ENCODE data around the gene QSOX2.
"Not testable (repeated sequence)": the region's sequence is repeated elsewhere in the genome, so short reads cannot be mapped to it uniquely, and the experiment has no call there.

The QSOX2 gene

DNA sequence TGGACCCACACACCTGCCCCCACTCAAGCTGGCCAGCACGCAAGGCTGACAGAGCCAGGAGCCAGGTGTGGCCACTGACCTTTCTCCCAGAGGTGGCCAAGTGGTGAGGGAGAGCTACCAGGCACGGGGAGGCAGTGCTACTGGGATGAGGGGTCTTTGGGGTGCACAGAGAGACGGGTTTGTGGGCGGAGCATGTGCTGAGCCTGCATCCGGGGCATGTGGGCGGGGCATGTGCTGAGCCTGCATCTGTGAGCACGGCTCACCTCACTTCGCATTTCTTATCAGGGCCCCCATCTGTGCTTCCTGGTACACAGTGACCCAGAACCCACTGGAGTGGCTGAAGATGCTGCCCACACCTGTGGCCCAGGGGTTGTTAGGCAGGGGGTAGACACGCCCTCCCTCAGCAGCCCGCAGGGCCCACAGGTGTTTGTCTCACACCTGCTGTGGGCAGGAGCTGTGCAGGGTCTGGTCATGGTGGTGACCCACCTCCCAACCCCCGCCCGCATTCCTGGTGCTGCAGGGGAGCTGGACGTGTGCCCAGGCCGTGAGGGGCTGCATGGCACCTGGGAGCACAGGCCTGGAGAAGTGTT is 36.8 kb upstream of the QSOX2 start:
- no peak for DNase-seq

DNA sequence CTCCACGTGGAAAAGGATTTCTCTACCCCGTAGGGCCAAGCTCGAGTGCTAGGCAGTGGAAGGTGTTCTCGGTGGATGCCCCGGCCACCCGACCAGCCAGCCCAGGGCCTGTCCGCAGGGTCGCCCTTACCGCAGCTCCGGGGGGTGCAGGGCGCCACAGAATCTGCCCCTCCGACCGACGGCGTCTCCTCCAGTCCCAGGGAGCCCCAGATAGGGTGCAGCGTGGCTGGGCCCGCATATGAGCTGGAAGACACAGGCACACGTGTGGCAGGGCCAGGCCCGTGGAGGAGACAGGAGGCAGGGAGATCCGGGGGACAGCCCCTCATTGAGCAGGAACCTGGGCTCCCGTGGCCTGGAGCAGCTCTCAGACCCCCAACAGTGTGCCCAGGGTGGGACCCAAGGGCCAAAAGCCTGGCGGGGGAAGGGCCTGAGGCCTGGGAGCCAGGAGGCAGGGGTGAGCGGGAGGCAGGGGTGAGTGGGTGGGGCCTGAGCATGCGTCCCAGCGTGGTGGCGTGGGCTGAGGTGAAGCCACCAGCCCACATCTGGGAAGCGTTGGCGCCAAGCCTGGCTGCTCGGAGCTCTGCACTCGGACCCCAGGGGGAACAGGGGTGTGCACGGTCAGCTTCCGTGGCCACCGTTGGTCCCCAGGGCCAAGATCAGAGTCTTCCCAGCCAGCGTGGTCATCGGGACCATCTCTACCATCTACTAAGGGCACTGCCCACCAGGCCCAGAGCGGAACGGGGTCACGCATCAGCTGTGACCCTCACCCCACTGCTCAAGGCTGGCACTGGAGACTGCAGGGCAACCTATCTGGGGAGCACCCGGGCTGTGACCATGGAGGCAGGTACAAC is 36.0 kb upstream of the QSOX2 start:
- no peak for DNase-seq

DNA sequence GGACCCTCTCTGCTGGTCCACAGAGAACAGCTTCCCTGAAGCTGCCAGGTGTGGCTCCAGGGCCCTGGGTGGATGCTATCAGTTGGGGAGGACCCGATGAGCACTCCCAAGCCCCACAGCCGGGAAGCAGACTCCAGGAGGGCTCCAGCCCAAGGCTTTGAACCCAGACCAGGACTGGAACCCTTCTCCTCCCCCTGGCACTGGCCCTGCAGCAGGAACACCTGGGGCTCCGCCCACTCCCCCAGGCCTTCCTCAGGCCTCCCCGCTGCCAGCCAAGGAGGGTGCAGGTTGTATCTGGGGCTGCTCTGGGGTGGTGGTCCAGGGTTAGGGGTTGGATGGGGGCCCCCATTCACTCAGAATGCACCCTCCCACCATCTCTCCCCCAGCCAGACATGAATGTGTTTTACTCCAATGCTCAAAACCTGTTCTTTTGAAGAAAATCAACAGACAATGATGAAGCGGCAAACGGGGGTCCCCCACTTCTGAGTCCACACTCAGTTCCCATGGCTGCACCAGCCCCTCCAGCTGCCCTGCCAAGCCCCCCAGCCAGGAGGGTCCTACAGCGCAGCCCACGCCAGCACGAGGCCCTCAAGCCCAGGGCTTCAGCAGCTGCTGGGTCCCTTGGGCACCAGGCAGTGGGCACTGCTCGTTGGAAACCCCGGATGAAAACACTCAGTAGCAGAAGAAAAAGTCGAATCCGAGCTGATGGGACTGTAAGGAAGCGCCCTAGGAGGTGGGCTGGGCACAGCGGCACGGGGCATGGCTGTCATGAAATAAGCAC is 35.1 kb upstream of the QSOX2 start:
- DNase-seq = no peak

DNA sequence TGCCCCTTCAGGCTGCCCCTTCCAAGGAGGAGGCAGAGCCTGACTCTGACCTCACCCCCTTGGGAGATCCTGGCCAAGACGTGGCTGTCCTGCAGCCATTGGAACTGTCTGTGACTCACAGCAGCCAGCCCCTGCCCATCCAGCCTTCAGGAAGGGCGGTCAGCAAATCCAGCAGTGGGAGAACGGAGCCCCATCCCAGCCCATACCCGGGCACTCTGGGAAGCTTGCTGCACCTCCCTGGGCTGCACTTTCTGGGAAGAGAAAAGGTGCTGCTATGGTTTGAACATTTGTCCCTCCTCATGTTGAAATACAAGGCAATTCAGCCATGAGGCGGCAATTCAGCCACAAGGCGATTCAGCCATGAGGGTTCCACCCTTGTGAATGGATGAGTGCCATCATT is 33.9 kb upstream of the QSOX2 start:
- no peak for DNase-seq

DNA sequence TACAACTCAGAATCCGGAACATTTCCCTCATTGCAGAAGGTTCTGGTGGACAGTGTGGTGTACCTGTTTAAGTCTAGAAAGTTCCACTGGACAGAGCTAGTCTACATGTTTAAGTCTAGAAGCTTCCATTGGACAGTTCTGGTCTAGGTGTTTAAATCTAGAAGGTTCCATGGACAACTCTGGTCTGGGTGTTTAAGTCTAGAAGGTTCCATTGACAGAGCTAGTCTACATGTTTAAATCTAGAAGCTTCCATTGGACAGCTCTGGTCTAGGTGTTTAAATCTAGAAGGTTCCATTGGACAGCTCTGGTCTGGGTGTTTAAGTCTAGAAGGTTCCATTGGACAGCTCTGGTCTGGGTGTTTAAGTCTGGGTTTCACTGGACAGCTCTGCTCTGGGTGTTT is 33.3 kb upstream of the QSOX2 start:
- no peak for DNase-seq

DNA sequence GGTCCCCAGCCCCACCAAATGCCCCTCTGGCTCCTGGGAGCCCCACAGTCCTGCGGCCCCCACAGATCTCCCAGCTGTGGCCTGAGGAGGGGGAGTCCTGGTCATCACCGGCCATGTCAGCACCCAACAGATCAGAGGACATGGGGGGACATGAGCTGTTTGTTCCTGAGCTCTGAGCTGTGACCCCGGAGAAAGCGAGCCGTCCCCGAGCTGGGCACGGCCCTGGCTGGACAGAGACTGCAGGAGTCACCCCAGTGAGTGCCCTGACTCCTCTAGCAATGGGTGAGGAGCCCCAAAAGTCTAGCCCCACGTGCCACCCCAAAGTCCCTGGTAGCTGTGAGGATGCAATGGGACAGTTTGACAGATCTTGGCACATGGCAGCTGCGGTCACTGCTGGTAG is 32.6 kb upstream of the QSOX2 start:
- no peak for DNase-seq

DNA sequence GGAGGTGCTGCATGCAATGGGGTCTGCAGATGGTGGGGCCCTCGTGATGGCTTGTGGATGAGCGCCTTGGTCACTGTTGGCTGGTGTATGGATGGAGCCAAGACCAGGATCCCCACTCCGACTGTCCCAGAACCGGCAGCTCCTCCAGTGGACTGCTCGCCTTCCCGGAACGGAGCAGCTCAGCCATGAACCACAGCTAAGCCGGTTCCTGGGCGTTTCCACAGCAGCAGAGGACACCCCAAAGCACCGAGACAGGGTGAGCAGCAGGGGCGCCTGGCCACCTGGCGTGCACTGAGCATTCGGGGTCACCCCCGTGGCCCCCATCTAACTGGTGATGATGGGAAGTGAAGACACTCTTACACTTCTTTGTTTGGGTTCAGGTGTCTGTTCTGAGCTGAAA is 32.1 kb upstream of the QSOX2 start:
- DNase-seq = no peak

DNA sequence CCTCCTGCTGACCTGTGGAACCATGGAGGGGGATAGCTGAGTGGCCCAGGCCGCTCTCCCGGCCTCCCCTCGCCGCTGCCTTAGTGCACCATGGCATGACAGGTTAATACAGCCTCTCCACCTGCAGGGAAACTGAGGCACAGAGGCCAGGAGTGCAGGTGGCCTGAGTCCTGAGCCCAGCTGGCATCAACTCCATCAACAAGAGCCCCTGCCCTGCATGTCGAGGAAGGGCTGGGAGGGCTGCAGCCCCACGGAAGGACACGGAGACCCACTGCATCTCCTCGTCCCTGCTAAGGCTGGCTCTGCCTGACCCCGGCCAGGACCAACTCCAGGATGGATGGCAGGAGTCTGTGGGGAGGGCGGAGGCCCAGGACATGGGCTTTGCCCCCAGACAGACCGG is 31.1 kb upstream of the QSOX2 start:
- no peak for DNase-seq

DNA sequence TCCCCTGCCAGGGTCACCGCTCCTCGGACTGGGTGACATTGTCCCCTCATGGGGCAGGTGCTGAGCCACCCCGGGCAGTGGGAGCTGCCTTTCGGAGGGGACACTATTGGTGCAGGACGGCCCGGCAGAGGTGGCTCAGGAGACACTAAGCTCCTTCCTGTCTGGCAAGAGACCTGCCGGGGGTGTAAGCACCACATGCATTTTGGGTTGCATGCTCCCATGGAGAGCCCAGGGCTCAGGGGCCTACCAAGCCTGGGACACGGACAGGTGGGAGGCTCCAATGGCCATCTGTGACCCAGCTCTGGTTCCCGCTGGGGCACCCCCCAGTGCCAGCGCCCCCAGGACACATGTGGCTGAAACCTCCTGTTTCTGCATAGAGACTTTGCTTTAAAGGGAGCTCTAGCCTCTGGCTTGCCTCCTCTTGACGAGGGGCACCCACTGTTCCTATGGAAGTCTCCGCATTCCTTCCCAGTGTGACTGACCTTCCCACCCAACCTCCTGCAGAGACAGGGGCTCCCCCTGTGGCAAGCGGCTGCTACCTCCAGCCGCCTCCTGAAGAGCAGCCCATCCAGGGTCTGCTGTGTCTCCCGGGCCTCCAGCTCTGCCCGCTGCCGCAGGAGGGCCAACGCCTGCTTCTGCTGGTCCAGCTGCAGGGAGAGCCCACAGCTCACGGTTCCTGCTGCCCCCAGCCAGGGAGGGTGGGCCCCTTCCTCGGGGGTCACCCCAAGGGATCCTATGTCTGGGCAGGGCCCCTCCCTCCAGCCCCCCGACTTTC is 30.2 kb upstream of the QSOX2 start:
- no peak for DNase-seq

DNA sequence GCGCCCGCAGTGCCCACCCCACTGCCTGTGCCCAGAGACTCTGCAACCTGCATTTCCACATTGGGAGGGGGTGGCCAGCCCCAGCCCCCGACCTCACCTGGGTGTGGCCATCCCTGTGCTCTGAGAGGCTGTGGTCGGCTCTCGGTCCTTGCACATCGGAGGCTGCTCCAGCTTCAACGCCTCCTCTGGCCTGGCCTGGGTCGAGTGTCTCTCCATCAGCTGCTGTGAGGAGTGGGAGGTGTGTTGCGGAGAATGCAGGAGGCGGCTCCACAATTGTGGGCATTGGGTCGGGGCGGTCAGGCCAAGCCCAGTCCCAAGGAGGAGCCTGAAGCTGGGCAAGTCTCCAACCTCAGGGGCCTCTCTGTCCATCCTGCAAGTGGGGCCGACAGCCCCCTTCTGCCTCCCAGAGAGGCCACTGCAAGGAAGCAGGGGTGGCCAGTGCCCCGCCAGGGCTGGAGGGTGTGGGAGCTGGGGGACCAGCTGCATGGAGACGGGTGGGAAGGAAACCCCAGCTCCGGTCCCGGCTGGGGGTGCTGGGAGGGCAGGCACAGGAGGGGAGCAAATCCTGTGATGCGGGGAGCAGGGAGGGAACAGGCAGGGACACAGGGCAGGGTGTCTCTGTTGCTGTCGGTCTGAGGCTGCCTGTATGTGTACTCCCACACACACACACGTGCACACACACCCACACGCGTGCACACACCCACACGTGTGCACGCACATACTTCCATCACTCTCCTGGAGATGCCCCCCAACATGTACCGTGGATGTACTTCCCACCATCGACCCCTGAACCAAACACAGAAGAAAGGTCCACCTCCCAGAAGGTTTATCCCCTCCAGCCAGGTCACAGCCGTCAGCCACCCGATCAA is 29.4 kb upstream of the QSOX2 start:
- DNase-seq = no peak

DNA sequence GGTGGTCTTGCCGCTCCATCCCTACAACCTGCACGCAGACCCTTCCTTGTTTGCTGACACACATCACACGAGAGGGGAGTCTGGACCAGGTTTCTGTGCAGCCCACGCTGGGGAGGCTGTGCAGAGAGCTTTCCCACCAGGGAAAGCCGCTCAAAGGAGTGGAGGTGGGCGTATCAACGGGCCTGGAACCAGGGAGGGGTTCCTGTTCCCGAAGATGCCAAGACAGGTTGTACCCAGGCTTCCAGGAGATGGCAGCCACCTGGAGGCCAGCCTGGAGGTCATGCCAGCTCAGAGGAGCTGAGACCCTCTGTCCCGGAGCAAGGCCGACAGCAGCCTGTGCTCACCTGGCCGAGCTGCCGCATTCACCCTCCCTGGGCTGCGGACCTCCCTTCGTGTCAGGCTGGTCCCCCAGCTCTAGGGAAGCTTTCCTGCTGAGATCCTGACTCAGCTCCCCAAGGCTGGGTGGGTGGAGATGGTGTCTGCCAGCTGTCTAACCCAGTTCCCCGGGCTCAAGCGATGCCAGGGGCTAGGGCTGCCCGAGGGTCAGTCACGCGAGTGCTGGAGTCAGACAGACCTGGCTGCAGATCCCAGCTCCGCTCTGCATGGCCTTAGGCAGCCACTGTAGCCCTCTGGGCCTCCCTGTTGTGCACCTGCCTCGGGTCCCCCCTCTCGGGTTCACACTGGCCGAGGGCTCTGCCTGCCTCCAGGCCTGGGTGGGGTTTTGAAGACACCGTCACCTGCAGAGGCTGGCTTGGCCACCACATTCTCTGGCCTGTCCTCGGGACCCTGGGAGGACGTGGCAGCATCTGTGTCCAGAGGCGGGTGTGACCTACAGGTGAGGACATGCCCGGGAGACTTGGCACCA is 28.5 kb upstream of the QSOX2 start:
- DNase-seq = no peak

DNA sequence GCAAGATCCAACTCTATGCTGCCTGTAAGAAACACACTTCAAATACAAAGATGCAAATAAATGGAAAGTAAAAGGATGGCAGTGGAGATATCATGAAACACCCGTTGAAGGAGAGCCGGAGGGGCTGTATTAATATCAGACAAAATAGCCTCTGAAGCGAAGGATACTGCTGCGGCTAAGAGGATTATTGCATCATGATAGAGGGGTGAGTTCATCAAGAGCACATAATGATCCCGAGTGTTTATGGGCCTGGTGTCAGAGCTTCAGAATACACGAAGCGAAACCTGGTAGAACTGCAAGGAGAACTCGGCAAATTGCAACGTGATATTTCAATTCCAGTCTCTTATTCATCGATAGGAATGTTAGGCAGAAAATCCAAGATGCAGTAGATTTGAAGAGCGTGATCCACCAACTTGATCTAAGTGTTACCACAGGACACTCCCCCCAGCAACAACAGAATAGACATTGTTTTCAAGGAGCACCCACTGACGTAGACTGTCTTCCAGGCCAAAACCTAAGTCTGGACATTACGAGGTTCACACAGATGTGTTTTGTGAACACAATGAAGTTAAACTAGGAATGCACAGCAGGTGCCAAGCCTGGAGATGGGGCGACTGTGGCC is 27.7 kb upstream of the QSOX2 start:
- DNase-seq = no peak

DNA sequence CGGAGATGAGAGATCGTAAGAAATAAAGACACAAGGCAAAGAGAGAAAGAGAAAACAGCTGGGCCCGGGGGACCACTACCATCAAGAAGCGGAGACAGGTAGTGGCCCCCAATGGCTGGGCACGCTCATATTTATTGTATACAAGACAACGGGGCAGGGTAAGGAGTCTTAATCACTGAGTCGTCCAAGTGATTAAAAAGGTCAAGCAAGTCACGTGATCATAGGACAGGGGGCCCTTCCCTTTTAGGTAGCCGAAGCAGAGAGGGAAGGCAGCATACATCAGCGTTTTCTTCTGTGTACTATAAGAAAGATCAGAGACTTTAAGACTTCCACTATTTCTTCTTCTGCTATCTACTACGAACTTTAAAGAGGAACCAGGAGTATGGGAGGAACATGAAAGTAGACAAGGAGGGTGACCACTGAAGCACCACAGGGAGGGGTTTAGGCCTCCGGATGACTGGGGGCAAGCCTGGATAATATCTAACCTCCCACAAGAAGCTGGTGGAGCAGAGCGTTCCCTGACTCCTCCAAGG is 24.6 kb upstream of the QSOX2 start:
- no peak for DNase-seq

DNA sequence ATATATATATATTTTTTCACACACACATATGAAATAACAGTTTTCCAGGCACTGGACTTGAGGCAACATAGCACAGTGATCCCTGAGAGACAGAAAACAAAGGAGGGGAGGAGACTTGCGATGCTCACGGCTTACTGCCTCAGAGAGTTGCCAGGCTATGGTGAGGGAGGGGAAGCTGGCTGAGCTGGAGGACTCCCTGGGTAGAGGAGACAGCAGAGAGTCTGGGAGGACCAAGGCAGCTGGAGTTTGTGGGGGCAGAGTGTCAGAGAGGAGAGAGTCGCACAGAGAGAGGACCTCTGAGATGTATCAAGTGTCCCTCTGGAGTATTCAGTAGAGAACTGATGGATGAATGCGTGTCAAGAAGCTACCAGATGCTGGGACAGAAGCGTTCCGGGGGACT is 23.1 kb upstream of the QSOX2 start:
- DNase-seq = no peak

DNA sequence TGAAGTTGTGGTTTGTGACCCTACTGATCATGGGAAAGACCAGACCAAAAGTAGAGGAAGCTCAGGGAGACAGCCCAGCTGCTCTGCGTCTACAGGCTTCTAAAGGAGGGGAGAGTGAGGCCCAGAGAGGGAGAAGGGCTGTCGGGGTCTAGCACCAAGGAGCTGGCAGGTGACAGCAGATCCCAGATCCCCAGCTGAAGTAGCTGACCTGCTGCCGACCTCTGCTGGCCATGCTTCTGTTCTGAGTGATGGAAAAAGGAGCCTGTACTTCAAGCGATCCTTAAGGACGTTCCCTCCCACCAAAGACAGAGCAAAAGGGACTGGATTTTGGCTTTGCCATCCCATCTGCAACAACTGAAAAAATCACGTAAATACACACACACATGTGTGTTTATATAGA is 22.7 kb upstream of the QSOX2 start:
- no peak for DNase-seq

DNA sequence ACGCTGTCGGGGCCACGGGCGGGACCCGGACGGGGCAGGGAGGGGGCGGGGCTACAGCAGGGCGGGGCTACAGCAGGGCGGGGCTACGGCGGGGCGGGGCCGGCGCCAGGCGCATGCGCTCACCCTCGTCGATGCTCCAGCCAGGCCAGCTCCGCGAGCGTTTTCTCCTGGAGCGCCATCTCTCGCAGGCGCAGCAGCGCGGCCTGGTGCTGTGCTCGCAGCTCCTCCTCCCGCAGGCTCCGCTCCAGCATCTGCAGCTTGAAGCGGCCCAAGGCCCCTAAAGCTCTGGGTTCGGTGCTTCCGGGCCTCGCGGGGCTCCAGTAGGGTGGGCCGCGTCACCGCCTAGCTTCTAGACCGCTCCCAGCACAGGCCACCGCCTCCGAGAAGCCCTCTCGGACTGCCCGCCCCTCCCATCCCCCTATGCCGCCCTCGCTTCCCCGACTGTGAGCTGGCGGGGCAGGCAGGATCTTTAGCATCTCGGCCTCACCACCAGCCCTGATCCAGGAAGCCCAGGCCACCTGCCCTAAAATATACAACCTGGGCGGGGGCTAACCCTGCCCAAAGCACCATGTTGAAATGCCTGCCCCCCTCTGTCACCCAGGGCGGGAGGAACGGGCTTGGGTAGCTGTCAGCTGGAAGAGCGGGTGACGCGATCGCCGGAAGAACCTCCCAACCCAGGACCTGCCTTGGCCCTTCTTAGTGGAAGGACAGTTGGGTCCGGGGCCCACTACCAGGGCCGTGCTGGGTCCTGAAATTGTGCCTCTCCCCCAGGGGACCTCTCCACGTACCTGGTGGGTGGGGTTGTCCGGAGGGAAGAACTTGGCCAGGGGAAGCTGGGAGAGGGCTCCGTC is 21.9 kb upstream of the QSOX2 start:
- DNase-seq = peak; percentile 82

DNA sequence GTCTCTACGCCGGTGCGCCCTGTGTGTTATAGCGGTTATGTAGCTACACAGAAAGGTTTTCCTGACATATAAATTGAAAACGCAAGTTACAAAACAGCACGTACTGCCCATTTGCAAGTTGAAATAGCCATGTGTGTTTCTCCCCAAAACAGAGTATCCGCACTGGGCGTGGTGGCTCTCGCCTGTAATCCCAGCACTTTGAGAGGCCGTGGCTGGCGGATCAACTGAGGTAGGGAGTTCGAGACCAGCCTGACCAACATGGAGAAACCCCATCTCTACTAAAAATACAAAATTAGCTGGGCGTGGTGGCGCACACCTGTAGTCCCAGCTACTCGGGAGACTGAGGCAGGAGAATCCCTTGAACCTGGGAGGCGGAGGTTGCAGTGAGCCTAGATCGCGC is 21.0 kb upstream of the QSOX2 start:
- DNase-seq = not testable (repeated sequence)

DNA sequence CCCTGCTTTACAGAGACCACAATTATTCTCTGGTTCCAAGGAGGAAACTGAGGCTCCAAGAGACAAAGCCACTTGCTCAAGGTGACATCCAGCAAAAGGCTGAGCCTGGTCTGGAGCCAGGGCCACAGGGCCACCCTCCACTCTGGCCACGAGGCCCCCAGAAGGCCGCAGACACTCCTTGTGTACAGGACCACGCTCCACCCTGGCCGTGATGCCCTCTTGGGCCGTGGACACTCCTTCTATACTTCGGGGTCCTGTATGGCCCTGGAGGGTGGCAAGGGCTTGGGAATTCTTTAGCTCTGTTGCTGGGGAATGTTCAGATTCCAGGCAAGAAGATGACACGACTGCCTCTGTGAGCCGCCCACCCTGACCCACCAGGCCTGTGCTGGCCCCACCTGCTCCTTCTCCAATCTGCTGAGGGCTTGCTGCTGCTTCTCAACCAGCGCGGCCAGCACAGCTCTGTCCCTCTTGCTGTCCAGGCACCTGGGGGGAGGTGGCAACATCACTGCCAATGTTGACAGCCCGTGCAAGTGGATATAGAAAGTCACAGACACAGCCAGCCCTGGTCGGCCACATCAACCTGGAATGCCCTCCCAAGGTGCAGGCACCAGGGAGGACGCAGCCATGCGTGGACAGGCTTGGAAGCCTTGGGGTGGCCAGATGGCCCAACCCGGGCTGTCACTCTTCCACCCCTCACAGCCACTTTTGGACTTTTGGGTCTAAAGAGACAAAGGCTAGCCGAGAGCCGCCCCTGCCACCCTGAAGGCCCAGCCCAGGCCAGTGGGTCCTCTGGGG is 20.1 kb upstream of the QSOX2 start:
- DNase-seq = no peak

Data from NCI-H1436 (cell line).